Measurements from ENCODE around the gene CHSY3. TPM values are rescaled to one million over a fixed set of nuclear protein-coding genes. Genes with fewer than 3 reads are reported as not detected.

The CHSY3 gene
- total RNA-seq, 4 donors from 2014 or later = 0.84 to 4.3 (median 2.6) TPM

GRCh38 chr5:129988453-129988852 is 84.2 kb downstream of the CHSY3 start:
- TF ChIP-seq POLR2A (IDR thresholded peaks at IDR 0.05) = no peak
- TF ChIP-seq, protein P1, sequence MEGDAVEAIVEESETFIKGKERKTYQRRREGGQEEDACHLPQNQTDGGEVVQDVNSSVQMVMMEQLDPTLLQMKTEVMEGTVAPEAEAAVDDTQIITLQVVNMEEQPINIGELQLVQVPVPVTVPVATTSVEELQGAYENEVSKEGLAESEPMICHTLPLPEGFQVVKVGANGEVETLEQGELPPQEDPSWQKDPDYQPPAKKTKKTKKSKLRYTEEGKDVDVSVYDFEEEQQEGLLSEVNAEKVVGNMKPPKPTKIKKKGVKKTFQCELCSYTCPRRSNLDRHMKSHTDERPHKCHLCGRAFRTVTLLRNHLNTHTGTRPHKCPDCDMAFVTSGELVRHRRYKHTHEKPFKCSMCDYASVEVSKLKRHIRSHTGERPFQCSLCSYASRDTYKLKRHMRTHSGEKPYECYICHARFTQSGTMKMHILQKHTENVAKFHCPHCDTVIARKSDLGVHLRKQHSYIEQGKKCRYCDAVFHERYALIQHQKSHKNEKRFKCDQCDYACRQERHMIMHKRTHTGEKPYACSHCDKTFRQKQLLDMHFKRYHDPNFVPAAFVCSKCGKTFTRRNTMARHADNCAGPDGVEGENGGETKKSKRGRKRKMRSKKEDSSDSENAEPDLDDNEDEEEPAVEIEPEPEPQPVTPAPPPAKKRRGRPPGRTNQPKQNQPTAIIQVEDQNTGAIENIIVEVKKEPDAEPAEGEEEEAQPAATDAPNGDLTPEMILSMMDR (IDR thresholded peaks at IDR 0.05) = no peak
- no peak overlapping the region for H3K4me3 ChIP-seq (ENCODE audit: low read depth, poor library complexity, severe bottlenecking)
- intact Hi-C loops (cut with DNase I; ENCODE audit: low total_unique reads) = no loop called here
- DNase-seq (ENCODE audit: low spot score in 2 of 2) = no peak

- intact Hi-C loops (cut with DNase I; ENCODE audit: low total_unique reads) = no loop called here
- DNase-seq (ENCODE audit: low spot score in 2 of 2) = no peak
- TF ChIP-seq POLR2A (IDR thresholded peaks at IDR 0.05) = no peak
- TF ChIP-seq, protein P1 (IDR thresholded peaks at IDR 0.05) = no peak
- H3K4me3 ChIP-seq (ENCODE audit: low read depth, poor library complexity, severe bottlenecking) = no peak overlapping the region
- 69 to 74% methylated on average over 3 of the region's 3 CpGs for WGBS, 2 donors
These were observed 87.5 kb downstream of the CHSY3 start for GRCh38 chr5:129991780-129992179.

- no peak overlapping the region for H3K4me3 ChIP-seq (ENCODE audit: low read depth, poor library complexity, severe bottlenecking)
- intact Hi-C loops (cut with DNase I; ENCODE audit: low total_unique reads) = no loop called here
- TF ChIP-seq, protein P1 (IDR thresholded peaks at IDR 0.05) = no peak
- no peak for TF ChIP-seq POLR2A (IDR thresholded peaks at IDR 0.05)
- no peak for DNase-seq (ENCODE audit: low spot score in 2 of 2)
These were observed 92.6 kb downstream of the CHSY3 start for GRCh38 chr5:129996896-129997295.

- 84 to 88% methylated on average over 4 of the region's 4 CpGs for WGBS, 2 donors
- TF ChIP-seq, protein P1 (IDR thresholded peaks at IDR 0.05) = no peak
- TF ChIP-seq POLR2A (IDR thresholded peaks at IDR 0.05) = no peak
- DNase-seq (ENCODE audit: low spot score in 2 of 2) = no peak
- intact Hi-C loops (cut with DNase I; ENCODE audit: low total_unique reads) = no loop called here
- H3K4me3 ChIP-seq (ENCODE audit: low read depth, poor library complexity, severe bottlenecking) = no peak overlapping the region
These were observed 96.2 kb downstream of the CHSY3 start for GRCh38 chr5:130000460-130000859.

- WGBS, 2 donors = 89 to 93% methylated on average over 3 of the region's 3 CpGs
- DNase-seq (ENCODE audit: low spot score in 2 of 2) = no peak
- intact Hi-C loops (cut with DNase I; ENCODE audit: low total_unique reads) = no loop called here
- no peak overlapping the region for H3K4me3 ChIP-seq (ENCODE audit: low read depth, poor library complexity, severe bottlenecking)
- TF ChIP-seq POLR2A (IDR thresholded peaks at IDR 0.05) = no peak
- TF ChIP-seq, protein P1 (IDR thresholded peaks at IDR 0.05) = no peak
These were observed 97.9 kb downstream of the CHSY3 start for GRCh38 chr5:130002183-130002582.

DNA sequence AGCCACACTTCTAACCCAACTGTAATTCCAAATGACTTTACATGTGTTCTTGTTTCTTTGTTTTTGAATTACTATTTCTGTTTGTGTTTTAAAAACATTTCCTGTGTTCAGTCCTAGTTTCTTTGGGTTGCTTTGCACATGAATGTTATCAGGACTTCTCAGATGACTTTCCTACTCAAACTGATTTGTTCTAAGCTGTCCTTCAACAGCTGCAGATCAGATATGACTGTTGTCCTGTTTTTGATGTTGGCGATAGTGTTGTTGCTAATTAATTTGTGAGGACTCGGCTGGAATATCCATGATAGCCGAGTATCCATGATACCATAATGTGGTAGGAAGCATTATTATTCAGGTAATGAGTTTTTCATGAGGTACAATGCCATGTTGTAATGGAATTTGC is 98.6 kb downstream of the CHSY3 start:
- intact Hi-C loops (cut with DNase I; ENCODE audit: low total_unique reads) = no loop called here
- TF ChIP-seq POLR2A (IDR thresholded peaks at IDR 0.05) = no peak
- TF ChIP-seq, protein P1 (IDR thresholded peaks at IDR 0.05) = no peak
- no peak for DNase-seq (ENCODE audit: low spot score in 2 of 2)
- H3K4me3 ChIP-seq (ENCODE audit: low read depth, poor library complexity, severe bottlenecking) = no peak overlapping the region
- WGBS, 2 donors = 89 to 93% methylated on average over 3 of the region's 3 CpGs
